A549 (cell line): ENCODE results near the gene SPACA7. TPM values are rescaled to one million over a fixed set of nuclear protein-coding genes. Genes with fewer than 3 reads are reported as not detected.

ENCODE experiments used
- ATAC-seq, 2 experiments: fragments of 200-7000 bp in 1 of 2; fragments of >200 bp in 1 of 2; cut with Nextera tagmentation in 1 of 2; cut with Tn5 transposase in 1 of 2; 3 replicates each; pipeline versions ENCODE4 v1.8.0 to v1.9.1; 2018 to 2020; ENCODE audit warnings: mild to moderate bottlenecking in 1 of 2, moderate library complexity in 1 of 2
- CTCF ChIA-PET: fragments of 300-600 bp; sonication (Branson Sonifier 250); formaldehyde crosslinking; extraction: SDS; loops from one replicate; lab custom pipeline; 2021; ENCODE audit warnings: antibody characterized with exemption, inconsistent platforms; lab: Yijun Ruan, JAX
- POLR2A ChIA-PET: fragments of 350-600 bp; formaldehyde crosslinking; extraction: SDS; loops from one replicate; lab custom pipeline; 2021; ENCODE audit warnings: antibody characterized with exemption, inconsistent platforms; lab: Yijun Ruan, JAX
- DNase-seq, 2 experiments: peaks; one replicate each; pipeline versions ENCODE4 v3.0.0 to v3.0.0-alpha.2; 2011 to 2016; ENCODE audit warnings: low read depth in 1 of 2, low spot score in 1 of 2
- FAIRE-seq: peaks from 2 replicates; lab custom pipeline; 2011; peaks lifted over from hg19 to GRCh38; lab: Jason Lieb, UNC
- H3K27ac ChIP-seq, 2 experiments: fragments of >200 bp; sonication (Bioruptor Twin); formaldehyde crosslinking; 3 replicates each; pipeline ENCODE4 v1.5.1; 2016 to 2017
- H3K4me1 ChIP-seq: fragments of >200 bp; sonication (Bioruptor Twin); formaldehyde crosslinking; 3 replicates; pipeline ENCODE4 v1.6.1; 2016
- H3K4me2 ChIP-seq: fragments of >200 bp; sonication (Bioruptor Twin); formaldehyde crosslinking; 3 replicates; pipeline ENCODE4 v1.6.1; 2016
- H3K4me3 ChIP-seq: fragments of >200 bp; sonication (Bioruptor Twin); formaldehyde crosslinking; 3 replicates; pipeline ENCODE4 v1.5.1; 2016
- H3K9me3 ChIP-seq: fragments of >200 bp; sonication (Bioruptor Twin); formaldehyde crosslinking; 3 replicates; pipeline ENCODE4 v1.6.1; 2016
- BHLHE40 ChIP-seq: IDR thresholded peaks from 2 replicates; pipeline ENCODE4 v1.6.1; 2012; ENCODE audit warnings: low read depth, low read length, inconsistent platforms
- CBX2 ChIP-seq: fragments of 200-600 bp; sonication (generic); IDR thresholded peaks from 2 replicates; pipeline ENCODE4 v1.6.1; 2016; ENCODE audit warnings: low read depth, mild to moderate bottlenecking, borderline replicate concordance
- CEBPB ChIP-seq, 2 experiments: fragments of >200 bp in 1 of 2; sonication (Bioruptor Twin) in 1 of 2; formaldehyde crosslinking in 1 of 2; IDR thresholded peaks; 2 replicates each; pipeline ENCODE4 v1.6.1; 2012 to 2016
- CHD2 ChIP-seq: fragments of 150-350 bp; IDR thresholded peaks from 2 replicates; pipeline ENCODE4 v1.6.1; 2014; ENCODE audit warnings: low read length; ENCODE audit not compliant: partially characterized antibody
- CTCF ChIP-seq: fragments of >200 bp; sonication (Bioruptor Twin); formaldehyde crosslinking; IDR thresholded peaks from 3 replicates; pipeline ENCODE4 v1.5.1; 2016
- EHF ChIP-seq: fragments of 250-450 bp; sonication (Bioruptor Pico); IDR thresholded peaks from 2 replicates; pipeline ENCODE4 v1.5.0; 2020; ENCODE audit warnings: mild to moderate bottlenecking
- EHMT2 ChIP-seq: fragments of 200-600 bp; sonication (generic); IDR thresholded peaks from 2 replicates; pipeline ENCODE4 v1.6.1; 2016; ENCODE audit warnings: antibody characterized with exemption, low read depth, mild to moderate bottlenecking, moderate library complexity
- HOXB5 ChIP-seq: fragments of 250-450 bp; sonication (Bioruptor Pico); IDR thresholded peaks from 2 replicates; pipeline ENCODE4 v1.5.0; 2020; ENCODE audit warnings: mild to moderate bottlenecking, moderate library complexity
- KDM1A ChIP-seq: fragments of 200-600 bp; sonication (generic); IDR thresholded peaks from 2 replicates; pipeline ENCODE4 v1.6.1; 2016; ENCODE audit warnings: low read depth, mild to moderate bottlenecking
- KDM5A ChIP-seq: fragments of 200-600 bp; sonication (generic); IDR thresholded peaks from 2 replicates; pipeline ENCODE4 v1.6.1; 2016; ENCODE audit warnings: antibody characterized with exemption, mild to moderate bottlenecking
- MAFK ChIP-seq: fragments of 450-650 bp; IDR thresholded peaks from 2 replicates; pipeline ENCODE4 v1.6.1; 2014; ENCODE audit not compliant: partially characterized antibody
- MYC ChIP-seq: IDR thresholded peaks from 2 replicates; pipeline ENCODE4 v1.6.1; 2012; ENCODE audit warnings: mild to moderate bottlenecking, inconsistent platforms, low read length, improper control_type of control experiment, borderline replicate concordance
- NR3C1 ChIP-seq: fragments of >200 bp; sonication (Bioruptor Twin); formaldehyde crosslinking; IDR thresholded peaks from 3 replicates; pipeline ENCODE4 v1.6.1; 2017
- RAD21 ChIP-seq, 2 experiments: fragments of >200 bp in 1 of 2; sonication (Bioruptor Twin) in 1 of 2; formaldehyde crosslinking in 1 of 2; IDR thresholded peaks in 1 of 2; conservative IDR thresholded peaks in 1 of 2; 2 replicates in 1 of 2; 3 replicates in 1 of 2; pipeline ENCODE4 v1.6.1; 2012 to 2018; ENCODE audit warnings: inconsistent platforms in 1 of 2
- RNF2 ChIP-seq: fragments of 200-600 bp; sonication (generic); IDR thresholded peaks from 2 replicates; pipeline ENCODE4 v1.6.1; 2016; ENCODE audit warnings: low read depth, mild to moderate bottlenecking, antibody characterized with exemption, moderate library complexity, borderline replicate concordance
- SMC3 ChIP-seq: fragments of >200 bp; sonication (Bioruptor Twin); formaldehyde crosslinking; IDR thresholded peaks from 3 replicates; pipeline ENCODE4 v1.6.1; 2018; ENCODE audit warnings: inconsistent platforms
- TFCP2L1 ChIP-seq: fragments of 250-450 bp; sonication (Bioruptor Pico); IDR thresholded peaks from 2 replicates; pipeline ENCODE4 v1.5.0; 2021; ENCODE audit warnings: mild to moderate bottlenecking
- ZC3H11A ChIP-seq: fragments of 450-650 bp; IDR thresholded peaks from 2 replicates; pipeline ENCODE4 v1.6.1; 2014; ENCODE audit warnings: antibody characterized with exemption, mild to moderate bottlenecking
- ZFP36 ChIP-seq: fragments of 450-650 bp; IDR thresholded peaks from 2 replicates; pipeline ENCODE4 v1.6.1; 2014; ENCODE audit warnings: borderline replicate concordance; ENCODE audit not compliant: partially characterized antibody
- WGBS: methylation state at CpG from one replicate; pipeline ENCODE4 v1.1.6; 2017; ENCODE audit errors: missing lambda C conversion rate; 5-methylcytosine and 5-hydroxymethylcytosine counted together
- polyA plus RNA-seq, 4 experiments: library from polyadenylated mRNA; depleted of rRNA in 3 of 4; stranded (reverse); fragments of >200 nt; fragmentation: RNase III in 1 of 4; extraction: RNeasy Plus Mini Kit Qiagen cat#74134 plus additional on column Dnase treatment in 1 of 4; gene quantifications; 2 replicates in 3 of 4; 3 replicates in 1 of 4; pipeline ENCODE4 v1.2.3, GENCODE V29; 2011 to 2017
- TF ChIP-seq, protein P1 (sequence below): IDR thresholded peaks from 2 replicates; pipeline ENCODE4 v1.6.1; 2012
- TF ChIP-seq, protein P2 (sequence below): fragments of 450-650 bp; IDR thresholded peaks from 2 replicates; pipeline ENCODE4 v1.6.1; 2014; ENCODE audit warnings: antibody characterized with exemption

SPACA7 gene
- polyA plus RNA-seq, 2 of the 4 experiments (the other 2 are of a cell fraction) = not detected

- POLR2A ChIA-PET = no interaction called here
- FAIRE-seq = no peak
Measured at GRCh38 chr13:112443995-112444311, 67.8 kb downstream of the SPACA7 start.

DNA sequence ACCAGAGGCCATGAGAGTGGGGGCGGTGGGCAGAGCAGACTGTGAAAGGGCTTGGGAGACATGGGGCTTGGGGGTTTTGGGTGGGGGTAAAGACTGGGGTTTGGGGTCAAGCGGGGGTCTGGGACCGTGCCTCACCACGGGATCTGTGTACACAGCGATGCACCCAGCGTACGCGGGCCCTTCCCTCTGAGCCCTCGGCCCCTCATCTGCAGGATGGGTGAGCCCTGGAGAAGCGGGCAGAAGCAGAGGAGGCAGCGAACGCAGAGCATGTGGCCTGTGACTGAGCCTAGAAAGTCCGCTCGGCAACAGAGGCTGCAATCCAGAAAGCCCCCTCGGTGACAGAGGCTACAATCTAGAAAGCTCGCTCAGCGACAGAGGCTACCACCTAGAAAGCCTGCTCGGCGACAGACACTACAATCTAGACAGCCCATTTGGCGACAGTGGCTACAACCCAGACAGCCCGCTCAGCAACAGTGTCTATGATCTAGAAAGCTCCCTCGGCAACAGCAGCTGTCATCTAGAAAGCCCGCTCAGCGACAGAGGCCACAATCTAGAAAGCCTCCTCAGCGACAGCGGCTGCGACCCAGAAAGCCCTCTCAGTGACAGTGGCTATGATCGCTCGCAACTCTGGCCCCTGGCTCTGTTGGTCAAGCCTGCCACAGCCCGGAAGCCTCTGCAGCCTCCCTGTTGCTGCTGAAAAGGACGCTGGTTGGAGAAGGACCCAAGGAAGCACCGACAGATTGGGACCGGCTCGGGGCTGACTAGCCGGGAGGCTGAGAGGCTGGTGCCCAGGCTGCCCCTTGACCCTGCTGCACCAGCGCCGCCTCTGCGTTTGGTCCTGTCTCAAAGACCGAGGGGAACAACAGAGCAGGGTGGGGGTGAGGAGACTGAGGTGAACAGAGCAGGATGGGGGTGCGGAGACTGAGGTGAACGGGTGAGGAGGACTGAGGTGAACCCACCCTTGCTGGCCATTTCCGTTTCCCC lies 68.6 kb downstream of the SPACA7 start:
- DNase-seq = no peak
- ChIA-PET POLR2A (no interaction called here), CTCF (interaction anchor here (0.6 to 8.4 kb wide), 25 partner anchors 8 to 1015 kb away, joined by 3 to 113 read pairs (median 3); no protein-coding TSS in a partner anchor)
- TF ChIP-seq CEBPB (IDR thresholded peaks at IDR 0.05) (no peak), TFCP2L1 (CRISPR knock-in tag) (no peak), RNF2 (no peak), ZC3H11A (no peak), BHLHE40 (no peak), MAFK (no peak), ZFP36 (no peak), KDM1A (no peak), HOXB5 (no peak), EHF (CRISPR knock-in tag) (no peak)
- TF ChIP-seq, protein P1, sequence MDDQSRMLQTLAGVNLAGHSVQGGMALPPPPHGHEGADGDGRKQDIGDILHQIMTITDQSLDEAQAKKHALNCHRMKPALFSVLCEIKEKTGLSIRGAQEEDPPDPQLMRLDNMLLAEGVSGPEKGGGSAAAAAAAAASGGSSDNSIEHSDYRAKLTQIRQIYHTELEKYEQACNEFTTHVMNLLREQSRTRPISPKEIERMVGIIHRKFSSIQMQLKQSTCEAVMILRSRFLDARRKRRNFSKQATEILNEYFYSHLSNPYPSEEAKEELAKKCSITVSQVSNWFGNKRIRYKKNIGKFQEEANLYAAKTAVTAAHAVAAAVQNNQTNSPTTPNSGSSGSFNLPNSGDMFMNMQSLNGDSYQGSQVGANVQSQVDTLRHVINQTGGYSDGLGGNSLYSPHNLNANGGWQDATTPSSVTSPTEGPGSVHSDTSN = no peak
- ATAC-seq = peak; percentile 5 to 18; a peak in 4 of 6 replicates
- no peak for FAIRE-seq
- Histone ChIP-seq H3K4me3 (no peak overlapping the region), H3K4me1 (no peaks in the 10 kb centered on the region), H3K27ac (no peak overlapping the region), H3K9me3 (no peaks in the 10 kb centered on the region), H3K4me2 (no peak overlapping the region)
- WGBS = 49% methylated on average over 9 of the region's 42 CpGs

More at GRCh38 chr13:112443995-112444311, 67.8 kb downstream of the SPACA7 start:
- CTCF ChIA-PET = interaction anchor here (0.6 to 8.4 kb wide), 31 partner anchors 8 to 1014 kb away, joined by 3 to 113 read pairs (median 3); no protein-coding TSS in a partner anchor
- 0% methylated on average over 3 of the region's 10 CpGs for WGBS
- DNase-seq (peak; percentile 38 to 50), ATAC-seq (peak; percentile 83 to 94)
- Histone ChIP-seq H3K4me1 (no peaks in the 10 kb centered on the region), H3K4me3 (no peak overlapping the region), H3K27ac (no peak overlapping the region), H3K9me3 (no peaks in the 10 kb centered on the region), H3K4me2 (no peak overlapping the region)
- no peak for TF ChIP-seq KDM5A
- no peak for TF ChIP-seq EHMT2
- TF ChIP-seq RAD21 (conservative IDR thresholded peaks at IDR 0.05 in 1 of 2, IDR thresholded peaks at IDR 0.05 in 1 of 2) = peak; percentile 84 to 91
- no peak for TF ChIP-seq NR3C1
- TF ChIP-seq, protein P2, sequence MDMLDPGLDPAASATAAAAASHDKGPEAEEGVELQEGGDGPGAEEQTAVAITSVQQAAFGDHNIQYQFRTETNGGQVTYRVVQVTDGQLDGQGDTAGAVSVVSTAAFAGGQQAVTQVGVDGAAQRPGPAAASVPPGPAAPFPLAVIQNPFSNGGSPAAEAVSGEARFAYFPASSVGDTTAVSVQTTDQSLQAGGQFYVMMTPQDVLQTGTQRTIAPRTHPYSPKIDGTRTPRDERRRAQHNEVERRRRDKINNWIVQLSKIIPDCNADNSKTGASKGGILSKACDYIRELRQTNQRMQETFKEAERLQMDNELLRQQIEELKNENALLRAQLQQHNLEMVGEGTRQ = no peak
- no peak for TF ChIP-seq CEBPB (IDR thresholded peaks at IDR 0.05)
- no peak for TF ChIP-seq CHD2
- TF ChIP-seq SMC3 = peak; percentile 60; the same call in 2 of the 3 replicates
- TF ChIP-seq CBX2 = no peak
- no peak for TF ChIP-seq MYC
- TF ChIP-seq CTCF = peak; percentile 53
